Measurements from ENCODE around the gene RPS4Y1.
A peak's percentile ranks its signal among the peaks of the same experiment; 100 is the strongest.
"Not testable (repeated sequence)": the region's sequence is repeated elsewhere in the genome, so short reads cannot be mapped to it uniquely, and the experiment has no call there.

RPS4Y1 gene

GRCh38 chrY:2841471-2841893 lies at the start of gene RPS4Y1:
Gene RPS4Y1, plus strand, starts transcription at chrY:2841602. Its CDS starts 23 bp downstream, at chrY:2841625.
- H3K4me3 ChIP-seq (ENCODE audit: low read depth, low read length), result peak within 1 kb of the TSS; percentile 83
- peak; percentile 36 for DNase-seq (ENCODE audit: low read depth)

- no peak for DNase-seq (ENCODE audit: low read depth)
Observed at GRCh38 chrY:2796977-2797523, 44.4 kb upstream of the RPS4Y1 start.

GRCh38 chrY:2797991-2798390 lies 43.4 kb upstream of the RPS4Y1 start:
- no peak overlapping the region for H3K4me3 ChIP-seq (ENCODE audit: low read depth, low read length)
- no peak for DNase-seq (ENCODE audit: low read depth)

More at GRCh38 chrY:2796977-2797523, 44.4 kb upstream of the RPS4Y1 start:
- no peak overlapping the region for H3K4me3 ChIP-seq (ENCODE audit: low read depth, low read length)

GRCh38 chrY:2800246-2800645 lies 41.2 kb upstream of the RPS4Y1 start:
- DNase-seq (ENCODE audit: low read depth), result no peak
- H3K4me3 ChIP-seq (ENCODE audit: low read depth, low read length), result no peak overlapping the region

- H3K4me3 ChIP-seq (ENCODE audit: low read depth, low read length); DNase-seq (ENCODE audit: low read depth): not testable (repeated sequence)
Observed at GRCh38 chrY:2817146-2817896, 24.1 kb upstream of the RPS4Y1 start.

- no peak for DNase-seq (ENCODE audit: low read depth)
- no peak overlapping the region for H3K4me3 ChIP-seq (ENCODE audit: low read depth, low read length)
Observed at GRCh38 chrY:2824471-2824870, 16.9 kb upstream of the RPS4Y1 start.

- DNase-seq (ENCODE audit: low read depth), result no peak
- no peak overlapping the region for H3K4me3 ChIP-seq (ENCODE audit: low read depth, low read length)
Observed at GRCh38 chrY:2828497-2828896, 12.9 kb upstream of the RPS4Y1 start.

GRCh38 chrY:2835230-2835629 lies 6.2 kb upstream of the RPS4Y1 start:
- no peak overlapping the region for H3K4me3 ChIP-seq (ENCODE audit: low read depth, low read length)
- no peak for DNase-seq (ENCODE audit: low read depth)

- no peak overlapping the region for H3K4me3 ChIP-seq (ENCODE audit: low read depth, low read length)
- DNase-seq (ENCODE audit: low read depth), result no peak
Observed at GRCh38 chrY:2837078-2837477, 4.3 kb upstream of the RPS4Y1 start.

- no peak for DNase-seq (ENCODE audit: low read depth)
- H3K4me3 ChIP-seq (ENCODE audit: low read depth, low read length), result no peak overlapping the region
Observed at GRCh38 chrY:2837932-2838331, 3.5 kb upstream of the RPS4Y1 start.

- H3K4me3 ChIP-seq (ENCODE audit: low read depth, low read length), result no peak overlapping the region
- DNase-seq (ENCODE audit: low read depth), result no peak
Observed at GRCh38 chrY:2846791-2847190, 5.4 kb downstream of the RPS4Y1 start.

- no peak for DNase-seq (ENCODE audit: low read depth)
Observed at GRCh38 chrY:2848384-2848783, 7.0 kb downstream of the RPS4Y1 start.

GRCh38 chrY:2849368-2849767 lies 8.0 kb downstream of the RPS4Y1 start:
- H3K4me3 ChIP-seq (ENCODE audit: low read depth, low read length), result no peak overlapping the region
- no peak for DNase-seq (ENCODE audit: low read depth)

More at GRCh38 chrY:2848384-2848783, 7.0 kb downstream of the RPS4Y1 start:
- H3K4me3 ChIP-seq (ENCODE audit: low read depth, low read length), result no peak overlapping the region

GRCh38 chrY:2854145-2854774 lies 12.9 kb downstream of the RPS4Y1 start:
- H3K4me3 ChIP-seq (ENCODE audit: low read depth, low read length), result no peak overlapping the region
- no peak for DNase-seq (ENCODE audit: low read depth)

GRCh38 chrY:2857068-2857467 lies 15.7 kb downstream of the RPS4Y1 start:
- DNase-seq (ENCODE audit: low read depth), result no peak
- no peak overlapping the region for H3K4me3 ChIP-seq (ENCODE audit: low read depth, low read length)

GRCh38 chrY:2857686-2858085 lies 16.3 kb downstream of the RPS4Y1 start:
- no peak overlapping the region for H3K4me3 ChIP-seq (ENCODE audit: low read depth, low read length)
- no peak for DNase-seq (ENCODE audit: low read depth)

- H3K4me3 ChIP-seq (ENCODE audit: low read depth, low read length), result no peak overlapping the region
- no peak for DNase-seq (ENCODE audit: low read depth)
Observed at GRCh38 chrY:2859782-2860181, 18.4 kb downstream of the RPS4Y1 start.

- peak; percentile 27 for DNase-seq (ENCODE audit: low read depth)
- H3K4me3 ChIP-seq (ENCODE audit: low read depth, low read length), result no peak overlapping the region
Observed at GRCh38 chrY:2860511-2860910, 19.1 kb downstream of the RPS4Y1 start.

GRCh38 chrY:2866581-2866980 lies 25.2 kb downstream of the RPS4Y1 start:
- DNase-seq (ENCODE audit: low read depth), result no peak

GRCh38 chrY:2867469-2867868 lies 26.1 kb downstream of the RPS4Y1 start:
- DNase-seq (ENCODE audit: low read depth), result no peak
- no peak overlapping the region for H3K4me3 ChIP-seq (ENCODE audit: low read depth, low read length)

More at GRCh38 chrY:2866581-2866980, 25.2 kb downstream of the RPS4Y1 start:
- no peak overlapping the region for H3K4me3 ChIP-seq (ENCODE audit: low read depth, low read length)
